Keratinocyte (primary cell): ENCODE measurements around the gene FGFR1OP2. TPM values are rescaled to one million over a fixed set of nuclear protein-coding genes. Genes with fewer than 3 reads are reported as not detected.

ENCODE experiments used
- DNase-seq: peaks from one replicate; pipeline ENCODE4 v3.0.0-alpha.2; 2011; ENCODE audit warnings: low read depth, missing footprints, low spot score
- FAIRE-seq: peaks from 2 replicates; lab custom pipeline; 2011; peaks lifted over from hg19 to GRCh38; lab: Jason Lieb, UNC
- H2AFZ ChIP-seq: 2 replicates; pipeline ENCODE4 v1.6.0; 2012; ENCODE audit warnings: low read length, control low read depth, inconsistent platforms; ENCODE audit not compliant: control insufficient read depth
- H3K27ac ChIP-seq: 2 replicates; pipeline ENCODE4 v1.5.1; 2011; ENCODE audit warnings: low read length; ENCODE audit not compliant: control insufficient read depth, insufficient read depth
- H3K27me3 ChIP-seq: 3 replicates; pipeline ENCODE4 v1.6.0; 2011; ENCODE audit warnings: low read length; ENCODE audit not compliant: control insufficient read depth, insufficient read depth; ENCODE audit errors: extremely low read depth
- H3K36me3 ChIP-seq, 2 experiments: 2 replicates in 1 of 2; 3 replicates in 1 of 2; pipeline ENCODE4 v1.5.1; 2011; ENCODE audit warnings: low read length in 2 of 2, mild to moderate bottlenecking in 1 of 2; ENCODE audit not compliant: control insufficient read depth in 2 of 2, insufficient read depth in 2 of 2; ENCODE audit errors: extremely low read depth in 1 of 2
- H3K4me1 ChIP-seq: 3 replicates; pipeline ENCODE4 v1.5.1; 2011; ENCODE audit warnings: low read length; ENCODE audit not compliant: control insufficient read depth, insufficient read depth; ENCODE audit errors: extremely low read depth
- H3K4me2 ChIP-seq: 3 replicates; pipeline ENCODE4 v1.6.0; 2011; ENCODE audit warnings: low read depth, low read length; ENCODE audit not compliant: control insufficient read depth, insufficient read depth; ENCODE audit errors: extremely low read depth
- H3K4me3 ChIP-seq, 3 experiments: fragments of 200-600 bp in 1 of 3; sonication (generic) in 1 of 3; 2 replicates in 2 of 3; 3 replicates in 1 of 3; pipeline ENCODE4 v1.5.1; 2011 to 2016; ENCODE audit warnings: low read length in 3 of 3, mild to moderate bottlenecking in 3 of 3, control low read depth in 2 of 3, inconsistent platforms in 1 of 3, low read depth in 1 of 3, mixed read lengths in 1 of 3, mixed run types in 1 of 3, moderate library complexity in 1 of 3; ENCODE audit not compliant: control insufficient read depth in 2 of 3, insufficient read depth in 2 of 3; ENCODE audit errors: extremely low read depth in 1 of 3
- H3K79me2 ChIP-seq: 2 replicates; pipeline ENCODE4 v1.6.0; 2012; ENCODE audit warnings: low read length; ENCODE audit not compliant: control insufficient read depth, insufficient read depth
- H3K9ac ChIP-seq: 3 replicates; pipeline ENCODE4 v1.6.0; 2011; ENCODE audit warnings: low read length; ENCODE audit not compliant: control insufficient read depth, insufficient read depth; ENCODE audit errors: extremely low read depth
- H3K9me1 ChIP-seq: 3 replicates; pipeline ENCODE4 v1.6.0; 2011; ENCODE audit warnings: low read length; ENCODE audit not compliant: control insufficient read depth, insufficient read depth; ENCODE audit errors: extremely low read depth
- H3K9me3 ChIP-seq: 2 replicates; pipeline ENCODE4 v1.5.1; 2012; ENCODE audit warnings: low read depth, low read length; ENCODE audit not compliant: control insufficient read depth
- H4K20me1 ChIP-seq: 3 replicates; pipeline ENCODE4 v1.6.0; 2011; ENCODE audit warnings: low read length; ENCODE audit not compliant: control insufficient read depth, insufficient read depth; ENCODE audit errors: extremely low read depth
- EZH2 ChIP-seq: IDR thresholded peaks from one replicate; pipeline ENCODE4 v1.6.1; 2012; ENCODE audit warnings: inconsistent platforms, mild to moderate bottlenecking, low read length, moderate library complexity
- dilution Hi-C: fragments of 300-500 bp; cut with MboI; formaldehyde crosslinking; loops from one replicate; pipeline ENCODE4 v1.7.0; 2020; ENCODE audit warnings: low sequenced_read_pairs; ENCODE audit not compliant: extremely low pct_ligation_motif_present
- polyA plus RNA-seq, 5 experiments: library from polyadenylated mRNA; depleted of rRNA in 3 of 5; stranded (reverse) in 3 of 5; stranded (forward) in 1 of 5; unstranded in 1 of 5; fragments of >200 nt; gene quantifications; 1 replicate in 1 of 5; 2 replicates in 3 of 5; 3 replicates in 1 of 5; pipeline versions ENCODE4 v1.2.1 to v1.2.3, GENCODE V29; 2011 to 2012; ENCODE audit warnings: missing spikeins in 2 of 5, low read depth in 1 of 5, low replicate concordance in 1 of 5
- TF ChIP-seq, protein P1 (sequence below), 3 experiments: IDR thresholded peaks in 1 of 3; conservative IDR thresholded peaks in 1 of 3; optimal IDR thresholded peaks in 1 of 3; 2 replicates in 2 of 3; 3 replicates in 1 of 3; pipeline versions ENCODE3 to v1.5.1; 2011; ENCODE audit warnings: low read length in 3 of 3, mild to moderate bottlenecking in 3 of 3, moderate library complexity in 2 of 3, control low read depth in 1 of 3, inconsistent platforms in 1 of 3; ENCODE audit not compliant: insufficient read depth in 2 of 3; ENCODE audit errors: extremely low read depth in 1 of 3

Gene FGFR1OP2
- polyA plus RNA-seq, 1 donor (not counting 4 experiments of a cell fraction or from before 2014, with no cell fraction given) = 34.9 TPM

DNA sequence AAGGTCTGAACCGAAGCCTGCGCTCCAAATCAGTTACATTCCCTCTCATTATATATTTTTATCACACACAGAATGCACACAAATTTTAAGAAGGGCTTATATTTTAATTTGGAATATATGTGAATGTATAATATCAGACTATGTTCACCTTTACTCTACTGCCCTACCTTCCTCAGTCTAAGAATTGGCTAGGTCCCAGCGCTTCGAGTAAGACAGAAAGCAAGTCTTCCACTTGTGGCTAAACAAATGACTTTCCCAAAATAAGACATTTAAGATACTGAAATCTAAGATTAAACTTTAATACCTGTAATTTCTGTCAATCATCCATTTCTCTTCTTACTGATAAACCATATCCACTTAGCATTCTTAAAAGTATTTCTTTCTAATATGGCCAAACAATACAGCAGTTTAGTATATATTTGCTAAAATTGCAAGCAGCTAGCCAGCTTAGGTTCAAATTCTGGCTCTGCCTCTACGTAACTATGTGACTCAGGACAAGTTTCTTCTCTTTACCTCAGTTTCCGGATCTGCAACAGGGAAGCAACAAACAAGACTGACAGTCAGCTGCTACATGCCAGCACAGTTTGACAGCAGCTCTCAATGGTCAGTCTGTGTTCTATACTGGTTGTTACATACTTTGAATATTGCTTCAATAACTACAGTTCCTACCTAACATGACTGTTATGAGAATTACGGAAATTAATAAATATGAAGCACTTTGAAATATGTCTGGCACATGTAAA is 2.5 kb upstream of the FGFR1OP2 start:
- Histone ChIP-seq H3K4me3 (peak overlapping the region in 2 of 3 experiments; percentile 36 to 96), H3K9ac (peak overlapping the region; percentile 47)

DNA sequence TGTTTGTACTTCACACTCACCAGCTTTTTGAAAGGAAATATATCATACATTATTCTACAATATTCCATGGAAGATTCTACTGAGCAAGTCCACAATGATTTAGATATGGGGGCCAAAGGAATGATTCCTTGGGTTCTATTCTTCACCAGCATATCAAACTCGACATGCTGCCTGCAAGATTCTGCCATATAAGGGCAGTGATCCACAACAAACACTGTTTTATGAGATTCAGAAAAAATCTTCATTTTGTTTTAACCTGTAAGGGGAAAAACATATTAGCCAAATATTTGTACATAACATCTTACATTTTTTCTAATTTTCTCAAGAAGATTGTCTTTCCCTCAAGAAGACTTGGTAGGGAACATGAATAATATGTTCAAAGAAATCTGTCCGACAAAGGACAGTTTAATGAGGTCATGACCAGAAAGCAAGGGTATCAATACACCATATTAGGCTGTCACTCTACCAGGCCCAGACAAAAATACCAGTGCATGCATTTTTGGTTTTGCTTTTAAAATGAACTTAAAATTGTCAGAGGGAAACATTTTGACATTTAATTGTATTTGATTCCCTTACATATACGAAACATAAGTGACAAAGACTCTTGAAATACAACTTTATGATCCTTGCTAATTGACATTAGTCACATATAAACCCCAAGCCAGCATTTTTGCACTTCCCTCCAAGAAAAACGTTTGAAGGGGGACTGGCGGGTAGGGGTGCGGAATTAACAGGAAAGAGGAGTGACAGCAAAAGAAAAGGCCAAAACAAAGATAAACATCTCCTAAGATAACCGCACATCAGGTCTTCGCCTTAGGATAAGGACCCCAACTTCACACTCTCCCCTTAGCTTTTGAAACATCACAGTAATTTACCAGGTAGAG is 1.5 kb upstream of the FGFR1OP2 start:
- H3K27me3 ChIP-seq = no peaks in the 10 kb centered on the region
- H3K9ac ChIP-seq = peak overlapping the region; percentile 97
- DNase-seq = no peak
- H3K9me3 ChIP-seq = no peaks in the 10 kb centered on the region
- FAIRE-seq = no peak
- dilution Hi-C loops = no loop called here
- TF ChIP-seq, protein P1, sequence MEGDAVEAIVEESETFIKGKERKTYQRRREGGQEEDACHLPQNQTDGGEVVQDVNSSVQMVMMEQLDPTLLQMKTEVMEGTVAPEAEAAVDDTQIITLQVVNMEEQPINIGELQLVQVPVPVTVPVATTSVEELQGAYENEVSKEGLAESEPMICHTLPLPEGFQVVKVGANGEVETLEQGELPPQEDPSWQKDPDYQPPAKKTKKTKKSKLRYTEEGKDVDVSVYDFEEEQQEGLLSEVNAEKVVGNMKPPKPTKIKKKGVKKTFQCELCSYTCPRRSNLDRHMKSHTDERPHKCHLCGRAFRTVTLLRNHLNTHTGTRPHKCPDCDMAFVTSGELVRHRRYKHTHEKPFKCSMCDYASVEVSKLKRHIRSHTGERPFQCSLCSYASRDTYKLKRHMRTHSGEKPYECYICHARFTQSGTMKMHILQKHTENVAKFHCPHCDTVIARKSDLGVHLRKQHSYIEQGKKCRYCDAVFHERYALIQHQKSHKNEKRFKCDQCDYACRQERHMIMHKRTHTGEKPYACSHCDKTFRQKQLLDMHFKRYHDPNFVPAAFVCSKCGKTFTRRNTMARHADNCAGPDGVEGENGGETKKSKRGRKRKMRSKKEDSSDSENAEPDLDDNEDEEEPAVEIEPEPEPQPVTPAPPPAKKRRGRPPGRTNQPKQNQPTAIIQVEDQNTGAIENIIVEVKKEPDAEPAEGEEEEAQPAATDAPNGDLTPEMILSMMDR (optimal IDR thresholded peaks at IDR 0.05 in 1 of 3, IDR thresholded peaks at IDR 0.05 in 1 of 3, conservative IDR thresholded peaks at IDR 0.05 in 1 of 3; ENCODE audit: extremely low read depth in 1 of 3, insufficient read depth in 2 of 3, low read length in 3 of 3) = no peak
- TF ChIP-seq EZH2 = no peak
- H4K20me1 ChIP-seq = no peaks in the 10 kb centered on the region
- peak overlapping the region; percentile 96 to 100 (median 97) for H3K4me3 ChIP-seq
- peaks cover 66% of the 10 kb centered on the region for H3K79me2 ChIP-seq
- peaks cover 17% of the 10 kb centered on the region for H3K4me1 ChIP-seq
- peaks cover 4 to 6% of the 10 kb centered on the region in 2 experiments for H3K36me3 ChIP-seq
- peak overlapping the region; percentile 8 for H2AFZ ChIP-seq
- H3K27ac ChIP-seq = peak overlapping the region; percentile 93
- no peaks in the 10 kb centered on the region for H3K9me1 ChIP-seq
- H3K4me2 ChIP-seq = peak overlapping the region; percentile 80

More for the DNA sequence above, 2.5 kb upstream of the FGFR1OP2 start:
- Histone ChIP-seq H3K4me1 (peaks cover 14% of the 10 kb centered on the region), H4K20me1 (no peaks in the 10 kb centered on the region), H3K27me3 (no peaks in the 10 kb centered on the region), H3K36me3 (peaks cover 4 to 6% of the 10 kb centered on the region in 2 experiments), H3K27ac (peak overlapping the region; percentile 22), H3K9me1 (no peaks in the 10 kb centered on the region), H2AFZ (no peak overlapping the region), H3K9me3 (no peaks in the 10 kb centered on the region), H3K4me2 (peak overlapping the region; percentile 80), H3K79me2 (peaks cover 56% of the 10 kb centered on the region)
- FAIRE-seq (no peak), DNase-seq (no peak)
- dilution Hi-C loops = no loop called here
- TF ChIP-seq EZH2 = no peak
- TF ChIP-seq, protein P1 (optimal IDR thresholded peaks at IDR 0.05 in 1 of 3, IDR thresholded peaks at IDR 0.05 in 1 of 3, conservative IDR thresholded peaks at IDR 0.05 in 1 of 3; ENCODE audit: extremely low read depth in 1 of 3, insufficient read depth in 2 of 3, low read length in 3 of 3) = no peak
